Measurements from ENCODE around the gene IL12RB1.

Gene IL12RB1

DNA sequence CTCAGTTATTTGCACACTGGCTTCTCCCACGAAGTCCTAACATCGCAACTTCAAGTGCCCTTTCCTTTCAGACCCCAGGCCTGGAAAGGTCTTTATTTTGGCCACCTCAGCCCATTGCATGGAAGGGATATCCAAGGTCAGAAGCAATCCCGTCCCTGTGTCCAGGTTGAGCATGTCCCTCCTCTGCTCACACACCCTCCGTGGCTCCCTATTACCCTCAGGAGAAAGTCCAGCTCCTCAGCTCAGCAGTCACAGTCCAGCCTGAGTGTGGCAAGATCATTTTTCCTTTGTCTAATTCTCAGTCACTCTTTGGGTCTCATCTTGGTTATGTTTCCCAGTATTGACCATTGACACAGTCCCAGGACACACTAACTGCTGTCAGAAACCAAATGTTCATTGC lies 59.6 kb downstream of the IL12RB1 start:
- no peak overlapping the region for H3K27ac ChIP-seq (ENCODE audit: insufficient read depth, low read length, poor library complexity, severe bottlenecking)
- no peak overlapping the region for H3K4me3 ChIP-seq (ENCODE audit: insufficient read depth, low read depth, low read length, poor library complexity, severe bottlenecking)
- H3K27me3 ChIP-seq (replicated peaks; ENCODE audit: control insufficient read depth, insufficient read depth, low read length, poor library complexity, severe bottlenecking): no peaks in the 10 kb centered on the region
- H3K9me3 ChIP-seq (ENCODE audit: control insufficient read depth, low read length): no peaks in the 10 kb centered on the region
- H3K36me3 ChIP-seq (ENCODE audit: control insufficient read depth, insufficient read depth, low read length): no peaks in the 10 kb centered on the region
- H3K4me1 ChIP-seq (ENCODE audit: control insufficient read depth, insufficient read depth, low read length, poor library complexity, severe bottlenecking): peaks cover 24% of the 10 kb centered on the region
- no peak for DNase-seq

DNA sequence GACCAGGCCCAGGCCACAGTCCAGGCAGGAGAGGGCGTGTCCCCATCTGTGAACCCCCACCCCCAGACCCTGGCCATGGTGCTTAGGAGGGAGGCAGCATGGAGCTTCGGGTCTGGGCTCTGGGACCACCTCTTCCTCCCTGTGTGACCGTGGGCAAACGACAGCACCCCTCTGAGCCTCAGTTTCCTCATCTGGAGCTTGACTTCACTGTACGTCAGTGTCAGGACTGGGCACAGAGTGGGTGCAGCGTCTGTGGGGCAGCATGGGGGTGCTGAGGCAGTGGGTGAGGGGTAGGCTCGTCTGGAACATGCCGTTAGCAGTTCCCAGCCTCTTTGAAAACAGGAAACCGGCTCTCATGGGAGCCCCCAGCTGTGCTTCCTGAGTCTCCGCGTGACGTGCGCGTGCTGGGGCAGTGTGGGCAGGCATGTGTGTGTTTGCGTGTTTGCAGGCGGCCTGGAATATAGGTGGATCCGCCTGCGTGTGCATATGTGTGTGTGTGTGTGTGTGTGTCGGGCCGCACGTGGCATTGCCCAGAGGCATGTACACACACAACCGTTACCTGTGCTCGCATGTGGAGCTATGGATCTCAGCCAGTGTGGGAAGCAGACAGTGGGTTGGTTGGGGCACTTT lies 63.0 kb downstream of the IL12RB1 start:
- Histone ChIP-seq H3K27me3 (replicated peaks; ENCODE audit: control insufficient read depth, insufficient read depth, low read length, poor library complexity, severe bottlenecking) (no peaks in the 10 kb centered on the region), H3K4me1 (ENCODE audit: control insufficient read depth, insufficient read depth, low read length, poor library complexity, severe bottlenecking) (peaks cover 34% of the 10 kb centered on the region), H3K36me3 (ENCODE audit: control insufficient read depth, insufficient read depth, low read length) (no peaks in the 10 kb centered on the region), H3K4me3 (ENCODE audit: insufficient read depth, low read depth, low read length, poor library complexity, severe bottlenecking) (peak overlapping the region; percentile 22), H3K27ac (ENCODE audit: insufficient read depth, low read length, poor library complexity, severe bottlenecking) (peak overlapping the region; percentile 80), H3K9me3 (ENCODE audit: control insufficient read depth, low read length) (no peaks in the 10 kb centered on the region)
- peak; percentile 69 to 81 (median 69) for DNase-seq

DNA sequence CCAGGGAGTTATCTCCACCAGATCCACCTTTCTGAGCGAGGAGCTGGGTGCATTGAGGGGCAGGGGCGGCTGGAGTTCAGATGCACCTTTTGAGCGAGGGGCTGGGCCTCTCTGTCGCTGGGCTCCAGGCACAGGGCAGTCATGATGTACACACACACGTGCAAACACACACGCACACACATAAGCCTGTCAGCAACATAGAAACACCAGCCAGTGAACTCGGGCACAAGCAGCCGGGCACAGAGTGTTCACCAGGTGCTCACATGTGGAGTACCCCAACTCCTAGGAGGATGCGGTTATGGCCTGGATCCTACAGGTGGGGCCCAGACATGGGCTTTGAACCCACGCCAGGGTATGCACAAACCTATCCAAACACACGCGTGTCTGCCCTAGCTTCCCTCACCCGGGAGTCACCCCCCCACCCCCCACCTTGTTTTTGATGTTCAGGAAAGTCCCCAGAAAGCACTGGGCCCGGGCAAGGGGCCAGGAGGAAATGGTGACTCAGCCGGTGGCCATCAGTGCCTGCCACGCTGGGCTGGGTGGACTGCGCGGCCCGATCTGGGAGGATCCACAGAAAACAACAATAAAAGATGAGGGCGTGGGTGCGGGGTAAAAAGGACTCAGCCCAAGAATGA lies 65.5 kb downstream of the IL12RB1 start:
- Histone ChIP-seq H3K27me3 (replicated peaks; ENCODE audit: control insufficient read depth, insufficient read depth, low read length, poor library complexity, severe bottlenecking) (no peaks in the 10 kb centered on the region), H3K27ac (ENCODE audit: insufficient read depth, low read length, poor library complexity, severe bottlenecking) (peak overlapping the region; percentile 73), H3K4me1 (ENCODE audit: control insufficient read depth, insufficient read depth, low read length, poor library complexity, severe bottlenecking) (peaks cover 45% of the 10 kb centered on the region), H3K36me3 (ENCODE audit: control insufficient read depth, insufficient read depth, low read length) (no peaks in the 10 kb centered on the region), H3K9me3 (ENCODE audit: control insufficient read depth, low read length) (no peaks in the 10 kb centered on the region), H3K4me3 (ENCODE audit: insufficient read depth, low read depth, low read length, poor library complexity, severe bottlenecking) (no peak overlapping the region)
- DNase-seq: peak; percentile 71 to 82 (median 73)

GRCh38 chr19:18020212-18021085 lies 66.3 kb downstream of the IL12RB1 start:
- no peaks in the 10 kb centered on the region for H3K36me3 ChIP-seq (ENCODE audit: control insufficient read depth, insufficient read depth, low read length)
- no peak overlapping the region for H3K4me3 ChIP-seq (ENCODE audit: insufficient read depth, low read depth, low read length, poor library complexity, severe bottlenecking)
- no peaks in the 10 kb centered on the region for H3K9me3 ChIP-seq (ENCODE audit: control insufficient read depth, low read length)
- no peak for DNase-seq
- peaks cover 50% of the 10 kb centered on the region for H3K4me1 ChIP-seq (ENCODE audit: control insufficient read depth, insufficient read depth, low read length, poor library complexity, severe bottlenecking)
- no peaks in the 10 kb centered on the region for H3K27me3 ChIP-seq (replicated peaks; ENCODE audit: control insufficient read depth, insufficient read depth, low read length, poor library complexity, severe bottlenecking)
- H3K27ac ChIP-seq (ENCODE audit: insufficient read depth, low read length, poor library complexity, severe bottlenecking): peak overlapping the region; percentile 73

DNA sequence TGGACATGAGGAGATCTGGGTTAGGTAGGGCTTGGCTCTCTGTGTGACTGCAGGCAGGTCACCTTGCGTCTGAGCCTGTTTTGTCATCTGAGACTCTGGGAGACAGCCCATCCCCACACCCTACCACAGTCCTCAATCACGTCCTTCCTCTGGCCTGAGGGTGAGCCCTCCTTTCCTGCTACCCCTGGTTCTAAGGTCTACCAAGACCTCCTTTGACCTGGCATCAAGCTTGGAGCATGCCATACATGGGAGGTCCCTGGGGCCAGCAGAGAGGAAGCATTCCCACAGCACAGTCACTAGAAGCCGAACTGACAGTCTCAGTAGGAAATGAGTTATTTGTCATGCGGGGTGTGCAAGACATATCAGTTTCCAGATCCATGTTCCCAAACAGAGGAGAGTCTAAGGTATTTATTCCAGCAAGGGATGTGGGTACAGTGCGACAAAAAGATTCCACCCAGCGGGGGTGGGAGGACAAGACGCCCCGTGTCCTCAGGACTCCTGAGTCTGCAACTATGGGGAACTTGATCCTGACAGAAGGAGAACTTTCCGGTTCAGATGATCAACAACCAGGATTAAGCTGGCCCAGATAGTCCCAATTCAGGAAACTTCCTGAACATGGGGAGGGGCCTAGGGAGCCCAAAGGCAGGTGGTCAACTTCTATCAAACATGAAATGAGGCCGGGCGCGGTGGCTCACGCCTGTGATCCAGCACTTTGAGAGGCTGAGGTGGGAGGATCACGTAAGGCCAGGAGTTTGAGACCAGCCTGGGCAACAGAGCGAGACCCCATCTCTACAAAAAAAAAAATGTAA lies 69.3 kb downstream of the IL12RB1 start:
- Histone ChIP-seq H3K27ac (ENCODE audit: insufficient read depth, low read length, poor library complexity, severe bottlenecking) (peak overlapping the region; percentile 31), H3K4me1 (ENCODE audit: control insufficient read depth, insufficient read depth, low read length, poor library complexity, severe bottlenecking) (peaks cover 54% of the 10 kb centered on the region), H3K9me3 (ENCODE audit: control insufficient read depth, low read length) (no peaks in the 10 kb centered on the region), H3K27me3 (replicated peaks; ENCODE audit: control insufficient read depth, insufficient read depth, low read length, poor library complexity, severe bottlenecking) (no peaks in the 10 kb centered on the region), H3K36me3 (ENCODE audit: control insufficient read depth, insufficient read depth, low read length) (peaks cover 10% of the 10 kb centered on the region), H3K4me3 (ENCODE audit: insufficient read depth, low read depth, low read length, poor library complexity, severe bottlenecking) (no peak overlapping the region)
- DNase-seq: no peak

DNA sequence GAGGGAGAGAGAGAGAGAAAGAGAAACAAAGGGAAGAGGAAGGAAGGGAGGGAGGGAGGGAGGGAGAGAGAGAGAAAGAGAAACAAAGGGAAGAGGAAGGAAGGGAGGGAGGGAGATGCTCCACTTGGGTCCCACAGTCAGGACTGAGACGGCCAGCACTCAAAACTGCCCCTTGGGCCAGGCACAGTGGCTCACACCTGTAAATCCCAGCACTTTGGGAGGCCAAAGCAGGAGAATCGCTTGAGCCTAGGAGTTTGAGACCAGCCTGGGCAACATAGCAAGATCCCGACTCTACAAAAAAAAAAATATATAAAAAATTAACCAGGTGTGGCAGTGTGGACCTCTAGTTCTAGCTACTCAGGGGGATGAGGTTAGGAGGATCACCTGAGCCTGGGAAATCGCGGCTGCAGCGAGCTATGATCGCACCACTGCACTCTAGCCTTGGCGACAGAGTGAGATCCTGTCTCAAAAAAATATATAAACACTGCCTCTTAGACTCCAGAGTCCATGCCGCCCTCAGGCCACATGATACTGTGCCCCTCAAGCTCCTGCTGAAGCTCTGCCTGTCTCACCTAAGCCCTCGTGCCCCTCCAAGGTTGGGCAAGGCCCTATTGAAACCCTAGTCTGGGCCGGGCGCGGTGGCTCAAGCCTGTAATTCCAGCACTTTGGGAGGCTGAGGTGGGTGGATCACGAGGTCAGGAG lies 70.4 kb downstream of the IL12RB1 start:
- Histone ChIP-seq H3K27ac (ENCODE audit: insufficient read depth, low read length, poor library complexity, severe bottlenecking) (no peak overlapping the region), H3K4me3 (ENCODE audit: insufficient read depth, low read depth, low read length, poor library complexity, severe bottlenecking) (no peak overlapping the region), H3K4me1 (ENCODE audit: control insufficient read depth, insufficient read depth, low read length, poor library complexity, severe bottlenecking) (peaks cover 46% of the 10 kb centered on the region), H3K27me3 (replicated peaks; ENCODE audit: control insufficient read depth, insufficient read depth, low read length, poor library complexity, severe bottlenecking) (no peaks in the 10 kb centered on the region), H3K36me3 (ENCODE audit: control insufficient read depth, insufficient read depth, low read length) (peaks cover 18% of the 10 kb centered on the region), H3K9me3 (ENCODE audit: control insufficient read depth, low read length) (no peaks in the 10 kb centered on the region)
- DNase-seq: no peak

- no peaks in the 10 kb centered on the region for H3K9me3 ChIP-seq (ENCODE audit: control insufficient read depth, low read length)
- H3K27me3 ChIP-seq (replicated peaks; ENCODE audit: control insufficient read depth, insufficient read depth, low read length, poor library complexity, severe bottlenecking): no peaks in the 10 kb centered on the region
- peak in 1 of 3 donors; percentile 54 for DNase-seq
- peak overlapping the region; percentile 29 for H3K4me3 ChIP-seq (ENCODE audit: insufficient read depth, low read depth, low read length, poor library complexity, severe bottlenecking)
- peaks cover 41% of the 10 kb centered on the region for H3K4me1 ChIP-seq (ENCODE audit: control insufficient read depth, insufficient read depth, low read length, poor library complexity, severe bottlenecking)
- peaks cover 38% of the 10 kb centered on the region for H3K36me3 ChIP-seq (ENCODE audit: control insufficient read depth, insufficient read depth, low read length)
- H3K27ac ChIP-seq (ENCODE audit: insufficient read depth, low read length, poor library complexity, severe bottlenecking): peak overlapping the region; percentile 75
Measured at GRCh38 chr19:18014197-18014596, 72.5 kb downstream of the IL12RB1 start.

DNA sequence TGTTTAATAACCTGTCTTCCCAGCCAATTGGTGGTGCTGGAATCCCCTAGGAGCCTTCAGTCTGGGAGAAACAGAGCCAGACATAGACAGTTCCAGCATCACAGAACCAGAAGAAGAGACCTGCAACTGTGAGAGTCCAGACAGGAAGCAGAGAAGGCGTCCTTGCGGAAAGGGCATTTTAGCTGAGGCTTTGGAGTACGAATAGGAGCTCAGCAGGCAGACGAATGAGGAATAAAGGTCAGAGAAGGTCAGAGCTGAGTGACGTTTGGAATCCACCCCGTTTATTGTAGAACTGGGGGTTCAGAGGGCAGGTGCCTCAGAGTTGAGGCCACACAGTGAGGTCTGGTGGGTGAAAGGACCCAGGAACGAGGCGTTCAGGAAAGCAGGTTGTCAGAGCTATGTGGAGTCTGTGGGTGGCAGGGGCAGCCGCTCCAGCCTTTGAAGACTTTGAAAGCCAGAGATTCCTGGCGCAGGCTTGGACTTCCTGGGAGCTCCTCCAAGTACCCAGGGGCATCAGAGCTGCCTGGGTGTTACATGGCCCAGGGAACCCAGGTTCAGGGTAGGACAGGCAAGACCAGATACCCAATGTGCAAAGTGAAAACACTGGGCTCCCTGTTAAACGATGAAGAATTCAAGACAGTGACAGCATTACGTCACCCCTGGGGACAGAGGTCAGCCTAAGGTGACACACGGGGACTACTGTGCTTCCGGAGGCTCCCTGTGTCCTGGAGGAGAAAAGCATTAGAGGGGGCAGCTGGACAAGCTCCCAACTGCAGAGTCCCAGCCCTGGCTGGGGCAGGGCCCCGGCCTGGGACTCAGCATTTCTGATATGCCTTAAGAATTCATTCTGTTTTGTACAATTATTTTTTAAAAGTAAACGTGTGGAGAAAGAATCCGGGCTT lies 73.3 kb downstream of the IL12RB1 start:
- Histone ChIP-seq H3K9me3 (ENCODE audit: control insufficient read depth, low read length) (no peaks in the 10 kb centered on the region), H3K27ac (ENCODE audit: insufficient read depth, low read length, poor library complexity, severe bottlenecking) (peak overlapping the region; percentile 75), H3K27me3 (replicated peaks; ENCODE audit: control insufficient read depth, insufficient read depth, low read length, poor library complexity, severe bottlenecking) (no peaks in the 10 kb centered on the region), H3K36me3 (ENCODE audit: control insufficient read depth, insufficient read depth, low read length) (peaks cover 45% of the 10 kb centered on the region), H3K4me3 (ENCODE audit: insufficient read depth, low read depth, low read length, poor library complexity, severe bottlenecking) (peak overlapping the region; percentile 29), H3K4me1 (ENCODE audit: control insufficient read depth, insufficient read depth, low read length, poor library complexity, severe bottlenecking) (peaks cover 48% of the 10 kb centered on the region)
- no peak for DNase-seq
